Measurements from ENCODE around the gene CSNK2B. TPM values are rescaled to one million over a fixed set of nuclear protein-coding genes. Genes with fewer than 3 reads are reported as not detected.

Gene CSNK2B
- total RNA-seq, 1 donor from 2014 or later: 126 TPM

DNA sequence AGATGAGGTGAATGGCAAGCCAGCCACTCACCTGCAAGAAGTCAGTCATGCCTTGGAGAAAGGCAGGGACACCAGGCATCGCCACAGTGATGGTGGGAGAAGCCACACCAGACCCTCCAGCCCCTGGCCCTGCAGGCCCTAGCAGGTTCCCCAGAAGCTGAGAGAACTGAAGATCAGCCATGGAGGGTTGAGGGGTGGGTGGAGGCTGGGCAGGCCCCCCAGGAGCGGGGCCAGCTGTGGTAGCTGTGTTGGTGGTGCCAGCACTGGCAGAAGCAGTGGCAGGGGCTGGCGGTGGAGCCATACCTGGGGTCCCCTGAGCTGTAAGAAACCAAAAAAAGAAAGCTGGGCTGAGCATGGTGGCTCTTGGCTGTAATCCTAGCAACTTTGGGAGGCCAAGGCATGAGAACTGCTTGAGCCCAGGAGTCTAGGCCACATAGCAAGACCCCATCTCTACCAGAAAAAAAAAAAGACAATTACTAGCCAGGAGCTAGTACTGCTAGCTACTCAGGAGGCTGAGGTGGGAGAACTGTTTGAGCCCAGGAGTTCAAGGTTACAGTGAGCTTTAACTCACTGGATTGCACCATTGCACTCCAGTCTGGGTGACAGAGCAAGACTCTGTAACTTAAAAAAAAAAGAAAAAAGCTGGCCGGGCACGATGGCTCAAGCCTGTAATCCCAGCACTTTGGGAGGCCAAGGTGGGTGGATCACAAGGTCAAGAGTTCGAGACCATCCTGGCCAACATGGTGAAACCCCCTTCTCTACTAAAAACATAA, 22.9 kb upstream of the CSNK2B start:
- H3K9me3 ChIP-seq (ENCODE audit: low read depth): no peaks in the 10 kb centered on the region
- TF ChIP-seq EZH2 (IDR thresholded peaks at IDR 0.05) (no peak), CTCF (IDR thresholded peaks at IDR 0.05) (no peak), EZH2phosphoT487 (IDR thresholded peaks at IDR 0.05) (no peak)
- H3K9ac ChIP-seq: no peak overlapping the region
- no peak for DNase-seq (ENCODE audit: low spot score)
- H3K27ac ChIP-seq: no peak overlapping the region
- H3K27me3 ChIP-seq: no peaks in the 10 kb centered on the region
- H3K27me3 Mint-ChIP-seq (ENCODE audit: insufficient read depth, low read depth): peaks cover under 1% of the 10 kb centered on the region
- H3K9me3 Mint-ChIP-seq: no peaks in the 10 kb centered on the region
- no peaks in the 10 kb centered on the region for H3K79me2 ChIP-seq (ENCODE audit: low read depth)
- H3K4me3 ChIP-seq: no peak overlapping the region
- H2AFZ ChIP-seq (replicated peaks): no peak overlapping the region
- H3F3A ChIP-seq (ENCODE audit: low read depth): peaks cover 25% of the 10 kb centered on the region
- peaks cover 15% of the 10 kb centered on the region for H4K20me1 ChIP-seq (ENCODE audit: low read depth)
- H3K4me2 ChIP-seq: no peak overlapping the region
- H3K27ac Mint-ChIP-seq: no peak overlapping the region
- H3K4me1 ChIP-seq: no peaks in the 10 kb centered on the region
- H3K36me3 ChIP-seq: no peaks in the 10 kb centered on the region
- H3K4me3 Mint-ChIP-seq: no peak overlapping the region
- H3K36me3 Mint-ChIP-seq: peaks cover 43% of the 10 kb centered on the region
- no peaks in the 10 kb centered on the region for H3K4me1 Mint-ChIP-seq

GRCh38 chr6:31643818-31644454, 21.9 kb upstream of the CSNK2B start:
- H2AFZ ChIP-seq (replicated peaks): no peak overlapping the region
- no peaks in the 10 kb centered on the region for H3K4me1 ChIP-seq
- H3K27me3 ChIP-seq: no peaks in the 10 kb centered on the region
- no peak overlapping the region for H3K9ac ChIP-seq
- peaks cover 3% of the 10 kb centered on the region for H3K4me1 Mint-ChIP-seq
- H4K20me1 ChIP-seq (ENCODE audit: low read depth): peaks cover 15% of the 10 kb centered on the region
- no peak overlapping the region for H3K27ac ChIP-seq
- H3K4me2 ChIP-seq: no peak overlapping the region
- H3F3A ChIP-seq (ENCODE audit: low read depth): peaks cover 15% of the 10 kb centered on the region
- DNase-seq (ENCODE audit: low spot score): no peak
- no peak overlapping the region for H3K4me3 ChIP-seq
- H3K9me3 Mint-ChIP-seq: no peaks in the 10 kb centered on the region
- TF ChIP-seq EZH2 (IDR thresholded peaks at IDR 0.05) (no peak), CTCF (IDR thresholded peaks at IDR 0.05) (no peak), EZH2phosphoT487 (IDR thresholded peaks at IDR 0.05) (no peak)
- peaks cover 45% of the 10 kb centered on the region for H3K36me3 Mint-ChIP-seq
- no peaks in the 10 kb centered on the region for H3K9me3 ChIP-seq (ENCODE audit: low read depth)
- H3K79me2 ChIP-seq (ENCODE audit: low read depth): peaks cover 3% of the 10 kb centered on the region
- H3K36me3 ChIP-seq: no peaks in the 10 kb centered on the region
- no peaks in the 10 kb centered on the region for H3K27me3 Mint-ChIP-seq (ENCODE audit: insufficient read depth, low read depth)
- H3K4me3 Mint-ChIP-seq: no peak overlapping the region
- H3K27ac Mint-ChIP-seq: no peak overlapping the region

GRCh38 chr6:31645325-31645724, 20.6 kb upstream of the CSNK2B start:
- H3K27me3 Mint-ChIP-seq (ENCODE audit: insufficient read depth, low read depth): no peaks in the 10 kb centered on the region
- no peaks in the 10 kb centered on the region for H3K36me3 ChIP-seq
- peaks cover 22% of the 10 kb centered on the region for H4K20me1 ChIP-seq (ENCODE audit: low read depth)
- H3K4me1 ChIP-seq: no peaks in the 10 kb centered on the region
- peaks cover 10% of the 10 kb centered on the region for H3K4me1 Mint-ChIP-seq
- no peak overlapping the region for H2AFZ ChIP-seq (replicated peaks)
- no peak for DNase-seq (ENCODE audit: low spot score)
- H3K4me3 ChIP-seq: no peak overlapping the region
- peaks cover 50% of the 10 kb centered on the region for H3K36me3 Mint-ChIP-seq
- no peaks in the 10 kb centered on the region for H3K9me3 Mint-ChIP-seq
- H3K27ac ChIP-seq: no peak overlapping the region
- no peaks in the 10 kb centered on the region for H3K27me3 ChIP-seq
- no peak overlapping the region for H3K4me3 Mint-ChIP-seq
- H3K9ac ChIP-seq: no peak overlapping the region
- no peak overlapping the region for H3K4me2 ChIP-seq
- peaks cover 2% of the 10 kb centered on the region for H3F3A ChIP-seq (ENCODE audit: low read depth)
- H3K9me3 ChIP-seq (ENCODE audit: low read depth): no peaks in the 10 kb centered on the region
- H3K27ac Mint-ChIP-seq: no peak overlapping the region
- H3K79me2 ChIP-seq (ENCODE audit: low read depth): peaks cover 17% of the 10 kb centered on the region
- TF ChIP-seq CTCF (IDR thresholded peaks at IDR 0.05) (no peak), EZH2 (IDR thresholded peaks at IDR 0.05) (no peak), EZH2phosphoT487 (IDR thresholded peaks at IDR 0.05) (no peak)
